ENCODE results near the gene KLF11. TPM values are rescaled to one million over a fixed set of nuclear protein-coding genes. Genes with fewer than 3 reads are reported as not detected.

Gene KLF11
- total and polyA plus RNA-seq, 9 of the 15 experiments (the other 6 are each of a cell fraction or from before 2014, with no cell fraction given) = 2.1 to 13.4 (median 6.5) TPM

GRCh38 chr2:10072656-10073480, 29.5 kb downstream of the KLF11 start (continued):
- TF ChIP-seq L3MBTL2 (IDR thresholded peaks at IDR 0.05) (no peak), ZNF77 (CRISPR knock-in tag; IDR thresholded peaks at IDR 0.05) (no peak), HINFP (tag; conservative IDR thresholded peaks at IDR 0.05; ENCODE audit: low read depth) (no peak), ZBED1 (IDR thresholded peaks at IDR 0.05) (no peak), FOXP1 (CRISPR knock-in tag; IDR thresholded peaks at IDR 0.05) (no peak), MAFK (IDR thresholded peaks at IDR 0.05; ENCODE audit: low read length) (0 out of 2 replicates have a peak, but pooled peaks have one; percentile 14), CBX2 (IDR thresholded peaks at IDR 0.05; ENCODE audit: insufficient read depth, low read length, poor library complexity, severe bottlenecking) (no peak), CBFA2T3 (IDR thresholded peaks at IDR 0.05) (peak; percentile 62), PHB (CRISPR knock-in tag; IDR thresholded peaks at IDR 0.05) (no peak), ZNF551 (CRISPR knock-in tag; IDR thresholded peaks at IDR 0.05) (no peak), CHD2 (IDR thresholded peaks at IDR 0.05; ENCODE audit: low read depth, low read length) (no peak), ZNF212 (CRISPR knock-in tag; IDR thresholded peaks at IDR 0.05) (no peak), ZBTB7A (IDR thresholded peaks at IDR 0.05; ENCODE audit: borderline replicate concordance, control insufficient read depth, low read depth, low read length) (0 out of 2 replicates have a peak, but pooled peaks have one; percentile 30), PHF21A (IDR thresholded peaks at IDR 0.05; ENCODE audit: borderline replicate concordance, low read depth) (no peak), GATA2 (CRISPR knock-in tag; IDR thresholded peaks at IDR 0.05) (no peak), THAP12 (CRISPR knock-in tag; IDR thresholded peaks at IDR 0.05) (no peak), TFAP4 (CRISPR knock-in tag; IDR thresholded peaks at IDR 0.05; ENCODE audit: borderline replicate concordance) (peak; percentile 53), PHF20 (IDR thresholded peaks at IDR 0.05; ENCODE audit: partially characterized antibody) (no peak), DEAF1 (CRISPR knock-in tag; IDR thresholded peaks at IDR 0.05) (peak; percentile 41; the same call in 1 of the 2 replicates)
- TF ChIP-seq, protein P1, sequence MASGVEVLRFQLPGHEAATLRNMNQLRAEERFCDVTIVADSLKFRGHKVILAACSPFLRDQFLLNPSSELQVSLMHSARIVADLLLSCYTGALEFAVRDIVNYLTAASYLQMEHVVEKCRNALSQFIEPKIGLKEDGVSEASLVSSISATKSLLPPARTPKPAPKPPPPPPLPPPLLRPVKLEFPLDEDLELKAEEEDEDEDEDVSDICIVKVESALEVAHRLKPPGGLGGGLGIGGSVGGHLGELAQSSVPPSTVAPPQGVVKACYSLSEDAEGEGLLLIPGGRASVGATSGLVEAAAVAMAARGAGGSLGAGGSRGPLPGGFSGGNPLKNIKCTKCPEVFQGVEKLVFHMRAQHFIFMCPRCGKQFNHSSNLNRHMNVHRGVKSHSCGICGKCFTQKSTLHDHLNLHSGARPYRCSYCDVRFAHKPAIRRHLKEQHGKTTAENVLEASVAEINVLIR (CRISPR knock-in tag; IDR thresholded peaks at IDR 0.05) = no peak
